Measurements from ENCODE around the gene SERPINF2. TPM values are rescaled to one million over a fixed set of nuclear protein-coding genes. Genes with fewer than 3 reads are reported as not detected.

The SERPINF2 gene
- total RNA-seq, 1 experiment from 2014 or later: 0.68 TPM

DNA sequence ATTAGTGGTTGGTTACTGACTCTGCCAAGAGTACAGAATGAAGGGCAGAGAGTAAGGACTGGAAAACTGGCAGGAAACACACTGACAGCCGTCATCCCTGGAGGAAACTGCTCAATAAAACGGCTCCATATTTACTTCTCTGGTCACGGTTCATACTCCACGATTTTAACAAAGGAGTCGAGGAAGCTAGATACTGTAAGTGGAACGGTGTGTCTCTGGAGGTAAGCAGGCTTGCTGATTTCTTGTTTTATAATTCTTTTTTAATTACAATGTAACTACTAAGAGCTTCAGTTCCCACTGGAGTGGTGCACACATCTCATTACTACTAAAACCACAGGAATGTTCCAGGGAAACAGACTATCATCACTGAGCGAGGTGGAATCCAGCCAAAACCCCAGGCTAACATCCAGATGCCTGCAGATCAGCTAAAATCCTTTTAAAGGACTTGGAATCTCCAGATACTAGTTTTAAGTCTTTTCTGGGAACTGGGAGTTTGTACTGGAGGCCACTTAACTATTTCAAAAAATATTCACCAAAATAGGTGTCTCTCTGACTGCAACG, 37.0 kb downstream of the SERPINF2 start:
- no peaks in the 10 kb centered on the region for H3K27me3 ChIP-seq (ENCODE audit: insufficient read depth, low read length)
- H3K9ac ChIP-seq (ENCODE audit: extremely low read depth, insufficient read length, low read length): no peak overlapping the region
- H3K23me2 ChIP-seq (ENCODE audit: insufficient read length, low read depth, low read length, poor library complexity, severe bottlenecking): no peaks in the 10 kb centered on the region
- Mint-ChIP-seq H3K27me3 (ENCODE audit: low read depth) (no peaks in the 10 kb centered on the region; the same call in 1 of the 2 replicates), H3K4me1 (no peaks in the 10 kb centered on the region; a peak in 1 of 4 replicates), H3K27ac (no peak overlapping the region), H3K9me3 (no peaks in the 10 kb centered on the region), H3K36me3 (ENCODE audit: insufficient read depth in 1 of 3, low read depth in 3 of 3) (peaks cover 27 to 77% (median 75%) of the 10 kb centered on the region in 3 experiments; a peak in 6 of 7 replicates), H3K4me3 (no peak overlapping the region)
- H3K4me2 ChIP-seq (ENCODE audit: insufficient read depth, insufficient read length, low read length): no peak overlapping the region
- no peak for DNase-seq
- H2AK5ac ChIP-seq (ENCODE audit: insufficient read length, low read length): no peak overlapping the region
- H3K56ac ChIP-seq (ENCODE audit: insufficient read length, low read depth, low read length): no peak overlapping the region
- no peak overlapping the region for H2BK12ac ChIP-seq (ENCODE audit: insufficient read length, low read depth, low read length)
- H3K79me1 ChIP-seq (ENCODE audit: insufficient read depth, low read depth, low read length, poor library complexity, severe bottlenecking): no peaks in the 10 kb centered on the region
- H3K79me2 ChIP-seq (ENCODE audit: insufficient read depth, low read length): no peaks in the 10 kb centered on the region
- no peak overlapping the region for H2BK20ac ChIP-seq (ENCODE audit: low read depth, low read length, poor library complexity, severe bottlenecking)
- WGBS (ENCODE audit: extremely low coverage, insufficient read length, low lambda C conversion rate): no CpG with 5 or more reads among the region's 8 CpGs
- no peak overlapping the region for H3K4ac ChIP-seq (ENCODE audit: low read depth, low read length)
- H2BK5ac ChIP-seq (ENCODE audit: insufficient read length, low read length): no peak overlapping the region
- no peak overlapping the region for H3K27ac ChIP-seq (ENCODE audit: insufficient read length, low read depth, low read length)
- no peak overlapping the region for H2BK15ac ChIP-seq (ENCODE audit: low read depth, low read length)
- no peak overlapping the region for H3K14ac ChIP-seq (ENCODE audit: insufficient read depth, low read length)
- no peaks in the 10 kb centered on the region for H3K4me1 ChIP-seq (ENCODE audit: insufficient read depth, low read length)
- no peaks in the 10 kb centered on the region for H3K9me3 ChIP-seq (ENCODE audit: control insufficient read depth, low read depth, low read length)
- no peak overlapping the region for H3K23ac ChIP-seq (ENCODE audit: insufficient read length, low read depth, low read length)
- no peak overlapping the region for H2AFZ ChIP-seq (ENCODE audit: low read length)
- TF ChIP-seq CTCF (conservative IDR thresholded peaks at IDR 0.05): no peak
- no peak overlapping the region for H4K91ac ChIP-seq (ENCODE audit: insufficient read length, low read depth, low read length)
- no peaks in the 10 kb centered on the region for H4K20me1 ChIP-seq (ENCODE audit: control insufficient read depth, insufficient read depth, insufficient read length)
- H2BK120ac ChIP-seq (ENCODE audit: low read depth, low read length, poor library complexity, severe bottlenecking): no peak overlapping the region
- no peak overlapping the region for H3K18ac ChIP-seq (ENCODE audit: insufficient read length, low read depth, low read length)
- no peak overlapping the region for H4K8ac ChIP-seq (replicated peaks; ENCODE audit: insufficient read length, low read depth, low read length)
- H3T11ph ChIP-seq (ENCODE audit: low read length): no peak overlapping the region
- no peak overlapping the region for H4K5ac ChIP-seq (ENCODE audit: insufficient read length, low read depth, low read length)
